Tibial nerve (tissue), 3 donors: ENCODE measurements around the gene SLC4A9.

Experiments
- CTCF ChIP-seq, 5 experiments: fragments of 200-600 bp in 3 of 5; fragments of 450-650 bp in 2 of 5; sonication (generic) in 3 of 5; IDR thresholded peaks; one replicate each; pipeline ENCODE4 v1.5.1; 2016 to 2019; ENCODE audit warnings: antibody characterized with exemption in 5 of 5, mild to moderate bottlenecking in 3 of 5, moderate library complexity in 2 of 5
- POLR2A ChIP-seq, 2 donors: fragments of 450-650 bp; IDR thresholded peaks; one replicate each; pipeline ENCODE4 v1.6.1; 2017; ENCODE audit warnings: antibody characterized with exemption in 2 of 2, mild to moderate bottlenecking in 2 of 2, moderate library complexity in 2 of 2

GRCh38 chr5:140413230-140413629 is 53.2 kb downstream of the SLC4A9 start:
- TF ChIP-seq CTCF (IDR thresholded peaks at IDR 0.05) = no peak
- no peak for TF ChIP-seq POLR2A (IDR thresholded peaks at IDR 0.05)
